ENCODE data around the gene EYA4. TPM values are rescaled to one million over a fixed set of nuclear protein-coding genes. Genes with fewer than 3 reads are reported as not detected.

EYA4 gene
- total and polyA plus RNA-seq, 10 donors, result 0.03 to 2.6 (median 1.3) TPM

GRCh38 chr6:133502441-133503335, 261.5 kb downstream of the EYA4 start:
- DNase-seq, result no peak
- no peak for TF ChIP-seq POLR2AphosphoS5 (IDR thresholded peaks at IDR 0.05)
- TF ChIP-seq CTCF (IDR thresholded peaks at IDR 0.05 in 8 of 11, conservative IDR thresholded peaks at IDR 0.05 in 3 of 11), result no peak
- no peak for TF ChIP-seq POLR2A (IDR thresholded peaks at IDR 0.05)
- H3K27ac ChIP-seq, result no peak overlapping the region

GRCh38 chr6:133503336-133503729, 262.2 kb downstream of the EYA4 start:
- intact Hi-C loops (cut with DNase I; ENCODE audit: low total_unique reads), result no loop called here
- DNase-seq, result no peak
- peaks cover 0 to 3% (median 0%) of the 10 kb centered on the region in 7 donors for H3K27me3 ChIP-seq (replicated peaks in 1 of 7)
- no peak overlapping the region for H3K4me3 ChIP-seq
- TF ChIP-seq CTCF (IDR thresholded peaks at IDR 0.05 in 8 of 11, conservative IDR thresholded peaks at IDR 0.05 in 3 of 11), result no peak
- no peak for TF ChIP-seq POLR2AphosphoS5 (IDR thresholded peaks at IDR 0.05)
- TF ChIP-seq POLR2A (IDR thresholded peaks at IDR 0.05), result no peak
- no peaks in the 10 kb centered on the region for H3K9me3 ChIP-seq
- H3K27ac ChIP-seq, result no peak overlapping the region
- 90 to 96% (median 92%) methylated on average over 1 of the region's 1 CpG for WGBS, 5 donors
- H3K36me3 ChIP-seq, result no peaks in the 10 kb centered on the region
- H3K4me1 ChIP-seq, result no peaks in the 10 kb centered on the region

More at GRCh38 chr6:133502441-133503335, 261.5 kb downstream of the EYA4 start:
- Histone ChIP-seq H3K9me3 (no peaks in the 10 kb centered on the region), H3K4me3 (no peak overlapping the region), H3K27me3 (replicated peaks in 1 of 7) (peaks cover 0 to 3% (median 0%) of the 10 kb centered on the region in 7 donors), H3K36me3 (no peaks in the 10 kb centered on the region), H3K4me1 (no peaks in the 10 kb centered on the region)
- intact Hi-C loops (cut with DNase I; ENCODE audit: low total_unique reads), result no loop called here
- 66 to 93% (median 78%) methylated on average over 2 of the region's 2 CpGs for WGBS, 5 donors

- Histone ChIP-seq H3K36me3 (no peaks in the 10 kb centered on the region), H3K27ac (no peak overlapping the region), H3K4me3 (no peak overlapping the region), H3K27me3 (replicated peaks in 1 of 7) (peaks cover 0 to 3% (median 0%) of the 10 kb centered on the region in 7 donors), H3K9me3 (no peaks in the 10 kb centered on the region), H3K4me1 (no peaks in the 10 kb centered on the region)
- intact Hi-C loops (cut with DNase I; ENCODE audit: low total_unique reads), result no loop called here
- no peak for DNase-seq
- WGBS, 5 donors, result 88 to 93% (median 91%) methylated on average over 6 of the region's 6 CpGs
- TF ChIP-seq CTCF (IDR thresholded peaks at IDR 0.05 in 8 of 11, conservative IDR thresholded peaks at IDR 0.05 in 3 of 11) (no peak), POLR2A (IDR thresholded peaks at IDR 0.05) (no peak), POLR2AphosphoS5 (IDR thresholded peaks at IDR 0.05) (no peak)
Measured at GRCh38 chr6:133504158-133504557, 263.0 kb downstream of the EYA4 start.

- WGBS, 5 donors, result 75 to 88% (median 81%) methylated on average over 3 of the region's 3 CpGs
Measured at GRCh38 chr6:133504761-133505160, 263.6 kb downstream of the EYA4 start.

More at GRCh38 chr6:133504761-133505160, 263.6 kb downstream of the EYA4 start:
- TF ChIP-seq POLR2A (IDR thresholded peaks at IDR 0.05), result no peak
- TF ChIP-seq CTCF (IDR thresholded peaks at IDR 0.05 in 8 of 11, conservative IDR thresholded peaks at IDR 0.05 in 3 of 11), result no peak
- no peak for TF ChIP-seq POLR2AphosphoS5 (IDR thresholded peaks at IDR 0.05)
- H3K27me3 ChIP-seq (replicated peaks in 1 of 7), result peaks cover 0 to 3% (median 0%) of the 10 kb centered on the region in 7 donors
- no peaks in the 10 kb centered on the region for H3K4me1 ChIP-seq
- no peaks in the 10 kb centered on the region for H3K36me3 ChIP-seq
- H3K9me3 ChIP-seq, result no peaks in the 10 kb centered on the region
- DNase-seq, result no peak
- no peak overlapping the region for H3K27ac ChIP-seq
- intact Hi-C loops (cut with DNase I; ENCODE audit: low total_unique reads), result no loop called here
- no peak overlapping the region for H3K4me3 ChIP-seq
